HG03521 (cell line): ENCODE measurements around the gene DHX34.
"Not testable (repeated sequence)": the region's sequence is repeated elsewhere in the genome, so short reads cannot be mapped to it uniquely, and the experiment has no call there.

Experiments used
- ATAC-seq: cut with Tn5 transposase; IDR thresholded peaks from one replicate; pipeline ENCODE4 v1.9.1; 2021; ENCODE audit warnings: mild to moderate bottlenecking, moderate library complexity; ENCODE audit not compliant: unreplicated experiment

DHX34 gene

GRCh38 chr19:47386582-47386981 is 37.5 kb downstream of the DHX34 start:
- ATAC-seq = not testable (repeated sequence)

GRCh38 chr19:47387623-47388022 is 38.5 kb downstream of the DHX34 start:
- not testable (repeated sequence) for ATAC-seq

DNA sequence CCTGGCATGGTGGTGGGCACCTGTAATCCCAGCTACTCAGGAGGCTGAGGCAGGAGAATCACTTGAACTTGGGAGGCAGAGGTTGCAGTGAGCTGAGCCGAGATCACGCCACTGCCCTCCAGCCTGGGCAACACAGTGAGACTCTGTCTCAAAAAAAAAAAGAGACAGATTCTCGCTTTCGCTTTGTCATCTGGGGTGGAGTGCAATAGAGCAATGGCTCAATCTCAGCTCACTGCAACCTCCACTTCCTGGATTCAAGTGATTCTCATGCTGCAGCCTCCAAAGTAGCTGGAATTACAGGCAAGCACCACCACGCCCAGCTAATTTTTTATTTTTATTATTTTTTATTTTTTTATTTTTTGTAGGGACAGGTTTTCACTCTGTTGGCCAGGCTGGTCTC is 39.6 kb downstream of the DHX34 start:
- ATAC-seq = not testable (repeated sequence)

- no peak for ATAC-seq
Measured at GRCh38 chr19:47389150-47389556, 40.0 kb downstream of the DHX34 start.

GRCh38 chr19:47390533-47391488 is 41.7 kb downstream of the DHX34 start:
- no peak for ATAC-seq

DNA sequence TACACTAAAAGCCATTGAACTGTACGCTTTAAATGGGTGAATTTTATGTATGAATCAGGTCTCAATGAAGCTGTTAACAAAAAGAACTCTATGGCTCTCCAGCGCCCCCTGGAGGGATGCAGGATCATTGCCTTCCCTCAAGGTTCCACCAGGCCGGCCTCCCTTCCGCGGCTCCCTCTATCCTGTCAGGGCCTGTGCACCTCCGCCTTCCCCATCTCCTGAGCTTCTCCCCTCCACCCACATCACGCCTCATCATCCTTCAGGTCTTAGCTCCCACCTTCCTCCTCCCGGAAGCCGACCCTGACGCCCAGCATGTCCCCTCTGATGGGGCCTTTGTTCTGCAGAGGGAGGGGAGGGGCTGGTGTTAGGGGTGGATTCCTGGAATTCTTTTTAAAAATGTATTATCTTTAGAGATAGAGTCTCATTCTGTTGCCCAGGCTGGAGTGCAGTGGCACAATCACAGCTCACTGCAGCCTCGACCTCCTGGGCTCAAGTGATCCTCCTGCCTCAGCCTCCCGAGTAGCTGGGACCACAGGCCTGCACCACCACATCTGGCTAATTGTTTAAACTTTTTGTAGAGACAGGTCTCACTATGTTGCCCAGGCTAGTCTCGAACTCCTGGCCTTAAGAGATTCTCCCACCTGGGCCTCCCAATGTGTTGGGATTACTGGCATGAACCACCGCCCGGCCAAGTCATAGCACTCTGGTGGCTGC is 42.6 kb downstream of the DHX34 start:
- ATAC-seq = no peak

DNA sequence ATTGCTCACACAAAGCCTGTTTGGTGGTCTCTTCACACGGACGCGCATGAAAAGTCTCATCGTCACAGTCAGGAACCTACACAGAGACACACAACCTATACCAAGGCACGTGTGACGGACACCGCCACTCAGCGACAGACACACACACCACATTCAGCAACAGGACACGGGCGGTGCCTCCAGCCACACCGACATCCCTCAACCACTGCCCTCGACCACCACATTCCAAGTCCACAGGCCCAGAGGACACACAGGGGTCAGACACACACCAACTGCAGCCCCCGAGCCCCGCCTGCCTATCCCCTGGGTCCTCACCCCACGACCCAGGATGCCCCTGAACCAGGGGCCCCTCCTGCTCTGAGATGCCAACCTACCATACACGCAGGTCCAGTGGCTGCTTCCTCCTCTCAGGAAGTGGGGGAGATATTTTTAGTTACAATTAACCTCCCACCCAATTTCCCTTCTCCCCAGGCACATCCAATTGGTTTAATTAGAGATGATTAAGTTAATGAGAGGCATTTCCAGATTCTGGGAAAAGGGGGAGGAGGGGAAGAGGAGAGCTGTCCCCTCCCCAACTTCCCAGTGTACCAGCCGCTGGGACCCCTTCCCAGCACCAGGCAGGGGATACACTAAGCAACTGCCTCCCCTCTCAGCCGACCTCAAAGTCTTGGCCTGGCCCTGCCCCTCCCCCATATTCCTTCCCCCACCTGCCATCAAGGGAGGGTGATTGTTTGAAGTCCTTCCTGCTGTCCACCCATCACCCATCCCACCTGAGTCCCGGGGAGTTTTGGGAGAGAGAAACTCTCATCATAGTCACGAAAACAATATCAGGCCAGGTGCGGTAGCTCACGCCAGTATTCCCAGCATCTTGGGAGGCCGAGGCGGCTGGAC is 49.8 kb downstream of the DHX34 start:
- no peak for ATAC-seq

DNA sequence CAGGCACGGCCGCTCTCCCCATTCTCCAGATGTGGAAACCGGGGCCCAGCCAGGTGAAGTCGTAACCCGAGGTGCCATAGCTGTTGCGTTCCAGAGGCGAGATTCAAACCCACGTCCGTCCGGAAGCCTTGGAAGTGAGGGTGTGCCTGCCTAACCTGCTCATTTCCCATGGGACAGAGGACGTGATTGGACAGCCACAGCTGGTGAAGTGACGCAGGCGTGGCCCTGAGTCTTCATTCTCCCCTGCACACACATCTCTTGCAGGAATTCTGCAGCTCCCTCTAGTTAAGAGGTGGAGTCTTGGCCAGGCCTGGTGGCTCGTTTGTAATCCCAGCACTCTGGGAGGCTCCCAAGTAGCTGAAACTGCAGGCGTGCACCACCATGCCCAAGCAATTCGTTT is 53.4 kb downstream of the DHX34 start:
- ATAC-seq = no peak

- ATAC-seq = no peak
Measured at GRCh38 chr19:47404334-47405196, 55.5 kb downstream of the DHX34 start.

- no peak for ATAC-seq
Measured at GRCh38 chr19:47405197-47405550, 56.1 kb downstream of the DHX34 start.

DNA sequence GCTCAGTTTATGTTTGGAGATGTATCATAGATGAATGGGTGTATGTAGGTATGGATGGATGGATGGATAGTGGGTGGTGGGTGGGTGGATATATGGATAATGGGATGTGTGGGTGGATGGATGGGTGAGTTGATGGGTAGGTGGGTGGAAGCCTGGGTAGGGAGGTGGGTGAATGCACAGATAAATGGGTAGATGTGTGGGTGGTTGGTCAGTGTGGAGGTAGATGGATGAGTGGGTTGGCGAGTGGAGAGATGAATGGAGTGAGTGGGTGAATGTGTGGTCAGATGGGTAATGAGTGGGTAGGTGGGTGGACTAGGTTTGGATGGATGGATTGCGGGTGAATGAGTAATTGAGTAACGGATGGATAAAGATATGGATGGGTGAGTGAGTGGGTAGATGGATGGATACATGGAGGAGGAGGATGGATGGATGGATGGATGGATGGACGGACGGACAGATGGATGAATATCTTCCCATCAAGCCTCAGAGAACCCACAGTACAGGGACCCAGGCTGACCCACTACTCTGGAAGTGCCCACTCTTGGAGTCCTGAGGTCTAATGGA is 56.8 kb downstream of the DHX34 start:
- no peak for ATAC-seq

DNA sequence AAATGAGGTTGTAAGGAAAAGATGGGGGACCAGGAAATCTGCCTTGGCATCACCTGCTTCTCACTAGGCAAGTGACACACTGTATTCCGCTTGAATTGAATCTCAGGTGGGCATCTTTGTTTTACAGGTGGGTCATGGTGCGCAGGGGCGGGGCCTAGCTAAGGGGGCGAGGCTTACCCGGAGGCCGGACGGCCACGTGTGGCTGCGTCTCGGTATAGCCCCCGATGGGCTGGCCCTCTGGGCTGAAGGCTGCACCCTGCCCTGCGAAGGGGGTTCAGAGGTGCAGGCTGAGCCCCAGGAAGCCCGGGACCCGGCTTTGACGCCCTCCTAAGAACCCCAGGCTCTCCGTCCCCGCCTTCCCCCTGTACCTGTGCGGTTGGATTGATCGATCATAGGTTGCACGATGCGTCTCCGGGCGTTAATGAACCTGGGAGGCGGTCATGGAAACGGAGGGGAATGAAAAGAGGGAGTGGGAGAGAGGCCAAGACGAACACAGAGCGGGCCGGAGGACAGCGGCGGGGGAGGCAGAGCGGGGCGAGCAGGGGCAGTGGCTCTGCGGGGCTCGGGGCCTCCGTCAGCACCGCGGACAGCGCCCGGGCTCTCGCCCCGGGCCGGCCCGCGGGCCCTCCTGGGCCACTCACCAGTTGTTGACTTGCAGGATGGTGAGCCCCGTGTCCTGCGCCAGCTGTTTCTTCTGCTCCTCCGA is 57.7 kb downstream of the DHX34 start:
- no peak for ATAC-seq

- no peak for ATAC-seq
Measured at GRCh38 chr19:47407417-47407774, 58.3 kb downstream of the DHX34 start.

GRCh38 chr19:47408156-47408938 is 59.2 kb downstream of the DHX34 start:
- ATAC-seq = no peak

- ATAC-seq = no peak
Measured at GRCh38 chr19:47411101-47411500, 62.0 kb downstream of the DHX34 start.

- not testable (repeated sequence) for ATAC-seq
Measured at GRCh38 chr19:47411696-47412095, 62.6 kb downstream of the DHX34 start.

GRCh38 chr19:47413941-47414340 is 64.8 kb downstream of the DHX34 start:
- ATAC-seq = no peak

GRCh38 chr19:47414469-47414868 is 65.4 kb downstream of the DHX34 start:
- no peak for ATAC-seq
